Loucy (cell line): ENCODE measurements around the gene GPR152.

Source experiments
- H2AFZ ChIP-seq: fragments of 200-600 bp; sonication (generic); 2 replicates; pipeline ENCODE4 v1.6.0; 2016; ENCODE audit warnings: antibody characterized with exemption, mild to moderate bottlenecking, low read length, moderate library complexity
- H3F3A ChIP-seq: fragments of 200-600 bp; 2 replicates; pipeline ENCODE4 v1.6.0; 2016; ENCODE audit warnings: antibody characterized with exemption, low read depth, mild to moderate bottlenecking
- H3K27me3 ChIP-seq: fragments of 200-600 bp; sonication (generic); 2 replicates; pipeline ENCODE4 v1.6.1; 2014; ENCODE audit warnings: low read length, mild to moderate bottlenecking; ENCODE audit not compliant: insufficient read depth, poor library complexity, severe bottlenecking
- H3K36me3 ChIP-seq: fragments of 200-600 bp; sonication (generic); 2 replicates; pipeline ENCODE4 v1.6.1; 2016; ENCODE audit warnings: low read length; ENCODE audit not compliant: insufficient read depth
- H3K4me1 ChIP-seq: fragments of 200-600 bp; sonication (generic); 2 replicates; pipeline ENCODE4 v1.5.1; 2014; ENCODE audit warnings: low read length, mild to moderate bottlenecking; ENCODE audit not compliant: insufficient read depth, poor library complexity, severe bottlenecking
- H3K4me2 ChIP-seq: fragments of 200-600 bp; sonication (generic); 2 replicates; pipeline ENCODE4 v1.6.0; 2014; ENCODE audit warnings: antibody characterized with exemption, low read length, low read depth, mild to moderate bottlenecking; ENCODE audit not compliant: poor library complexity, severe bottlenecking
- H3K4me3 ChIP-seq: fragments of 200-600 bp; sonication (generic); 2 replicates; pipeline ENCODE4 v1.5.1; 2014; ENCODE audit warnings: low read length, mild to moderate bottlenecking, mixed read lengths; ENCODE audit not compliant: poor library complexity, severe bottlenecking
- H3K79me2 ChIP-seq: fragments of 200-600 bp; sonication (generic); 2 replicates; pipeline ENCODE4 v1.6.1; 2014; ENCODE audit warnings: low read length; ENCODE audit not compliant: insufficient read depth
- H3K9ac ChIP-seq: fragments of 200-600 bp; sonication (generic); 2 replicates; pipeline ENCODE4 v1.6.0; 2014; ENCODE audit warnings: mild to moderate bottlenecking, low read depth, low read length, moderate library complexity; ENCODE audit not compliant: poor library complexity, severe bottlenecking
- H3K9me2 ChIP-seq: fragments of 200-600 bp; sonication (generic); replicated peaks from 2 replicates; pipeline ENCODE4 v1.6.1; 2016; ENCODE audit warnings: low read depth, low read length, mixed read lengths
- H3K9me3 ChIP-seq: fragments of 200-600 bp; sonication (generic); 2 replicates; pipeline ENCODE4 v1.6.1; 2014; ENCODE audit warnings: mild to moderate bottlenecking, antibody characterized with exemption, low read length, low read depth; ENCODE audit not compliant: insufficient read depth
- H4K20me1 ChIP-seq: fragments of 200-600 bp; sonication (generic); 2 replicates; pipeline ENCODE4 v1.6.0; 2014; ENCODE audit warnings: antibody characterized with exemption, low read length, mild to moderate bottlenecking; ENCODE audit not compliant: insufficient read depth, poor library complexity, severe bottlenecking
- CTCF ChIP-seq: fragments of 200-600 bp; sonication (generic); conservative IDR thresholded peaks from 2 replicates; pipeline ENCODE4 v1.5.1; 2014; ENCODE audit warnings: mild to moderate bottlenecking, antibody characterized with exemption, low read length
- EZH2phosphoT487 ChIP-seq: fragments of 200-600 bp; IDR thresholded peaks from 2 replicates; pipeline ENCODE4 v1.6.1; 2018; ENCODE audit warnings: antibody characterized with exemption, mild to moderate bottlenecking, moderate library complexity, borderline replicate concordance

Gene GPR152

GRCh38 chr11:67463680-67464410 is 11.3 kb upstream of the GPR152 start:
- no peaks in the 10 kb centered on the region for H3K27me3 ChIP-seq
- H2AFZ ChIP-seq = peak overlapping the region; percentile 68; the same call in 1 of the 2 replicates
- peaks cover 4% of the 10 kb centered on the region; the same call in 1 of the 2 replicates for H3F3A ChIP-seq
- H3K4me1 ChIP-seq = peaks cover 42% of the 10 kb centered on the region
- H3K4me2 ChIP-seq = peak overlapping the region; percentile 74
- peak overlapping the region; percentile 98 for H3K9ac ChIP-seq
- no peaks in the 10 kb centered on the region for H3K9me3 ChIP-seq
- peaks cover 40% of the 10 kb centered on the region for H3K79me2 ChIP-seq
- no peaks in the 10 kb centered on the region for H3K9me2 ChIP-seq
- H3K4me3 ChIP-seq = peak overlapping the region; percentile 90
- no peaks in the 10 kb centered on the region for H4K20me1 ChIP-seq
- no peaks in the 10 kb centered on the region for H3K36me3 ChIP-seq
- TF ChIP-seq EZH2phosphoT487 = no peak
- no peak for TF ChIP-seq CTCF

- Histone ChIP-seq H3K4me3 (no peak overlapping the region), H3F3A (peaks cover 4% of the 10 kb centered on the region; the same call in 1 of the 2 replicates), H3K79me2 (peaks cover 33% of the 10 kb centered on the region), H3K9me3 (no peaks in the 10 kb centered on the region), H4K20me1 (no peaks in the 10 kb centered on the region), H3K4me1 (peaks cover 36% of the 10 kb centered on the region), H3K9me2 (no peaks in the 10 kb centered on the region), H2AFZ (no peak overlapping the region), H3K9ac (no peak overlapping the region), H3K4me2 (no peak overlapping the region), H3K27me3 (no peaks in the 10 kb centered on the region), H3K36me3 (no peaks in the 10 kb centered on the region)
- TF ChIP-seq EZH2phosphoT487 (no peak), CTCF (no peak)
Measured at GRCh38 chr11:67463186-67463585, 10.7 kb upstream of the GPR152 start.

- Histone ChIP-seq H3K4me3 (no peak overlapping the region), H3K9ac (no peak overlapping the region), H3K4me1 (no peaks in the 10 kb centered on the region), H3K9me2 (no peaks in the 10 kb centered on the region), H3K27me3 (no peaks in the 10 kb centered on the region), H4K20me1 (no peaks in the 10 kb centered on the region), H2AFZ (no peak overlapping the region), H3K79me2 (no peaks in the 10 kb centered on the region), H3K9me3 (no peaks in the 10 kb centered on the region), H3K36me3 (no peaks in the 10 kb centered on the region), H3K4me2 (no peak overlapping the region), H3F3A (no peaks in the 10 kb centered on the region)
- no peak for TF ChIP-seq EZH2phosphoT487
- TF ChIP-seq CTCF = no peak
Measured at GRCh38 chr11:67458266-67458665, 5.7 kb upstream of the GPR152 start.
